Ishikawa (cell line): ENCODE measurements around the gene CAMK1G.

Experiments
- CEBPB ChIP-seq: IDR thresholded peaks from 2 replicates; pipeline ENCODE4 v1.6.1; 2012
- CREB1 ChIP-seq: IDR thresholded peaks from 2 replicates; pipeline ENCODE4 v1.6.1; 2012; ENCODE audit warnings: low read depth
- EGR1 ChIP-seq: IDR thresholded peaks from 2 replicates; pipeline ENCODE4 v1.6.1; 2012
- EP300 ChIP-seq: IDR thresholded peaks from 2 replicates; pipeline ENCODE4 v1.6.1; 2012; ENCODE audit warnings: borderline replicate concordance
- FOXM1 ChIP-seq: IDR thresholded peaks from 2 replicates; pipeline ENCODE4 v1.6.1; 2012; ENCODE audit warnings: low read depth, borderline replicate concordance
- MAX ChIP-seq: IDR thresholded peaks from 2 replicates; pipeline ENCODE4 v1.6.1; 2012
- NFIC ChIP-seq: IDR thresholded peaks from 2 replicates; pipeline ENCODE4 v1.6.1; 2012
- RAD21 ChIP-seq: IDR thresholded peaks from 2 replicates; pipeline ENCODE4 v1.6.1; 2012; ENCODE audit warnings: low read depth
- REST ChIP-seq: IDR thresholded peaks from 2 replicates; pipeline ENCODE4 v1.6.1; 2012; ENCODE audit warnings: low read depth, mild to moderate bottlenecking
- TAF1 ChIP-seq: IDR thresholded peaks from 2 replicates; pipeline ENCODE4 v1.6.1; 2012; ENCODE audit warnings: low read depth, mild to moderate bottlenecking
- TCF12 ChIP-seq: IDR thresholded peaks from 2 replicates; pipeline ENCODE4 v1.6.1; 2012; ENCODE audit warnings: low read depth
- TEAD4 ChIP-seq: IDR thresholded peaks from 2 replicates; pipeline ENCODE4 v1.6.1; 2012
- USF1 ChIP-seq: IDR thresholded peaks from 2 replicates; pipeline ENCODE4 v1.6.1; 2012
- YY1 ChIP-seq: IDR thresholded peaks from 2 replicates; pipeline ENCODE4 v1.6.1; 2012; ENCODE audit warnings: low read depth
- ZBTB7A ChIP-seq: IDR thresholded peaks from 2 replicates; pipeline ENCODE4 v1.6.1; 2012; ENCODE audit warnings: low read depth

Gene CAMK1G

GRCh38 chr1:209642816-209643215, 59.3 kb downstream of the CAMK1G start:
- TF ChIP-seq EGR1 (no peak), TEAD4 (no peak), NFIC (no peak), RAD21 (no peak), TCF12 (no peak), FOXM1 (no peak), TAF1 (no peak), YY1 (no peak), MAX (no peak), CEBPB (no peak), CREB1 (no peak)

- no peak for TF ChIP-seq REST
- no peak for TF ChIP-seq ZBTB7A
- no peak for TF ChIP-seq MAX
- TF ChIP-seq NFIC = no peak
- TF ChIP-seq EP300 = no peak
- no peak for TF ChIP-seq CREB1
Measured at GRCh38 chr1:209643285-209644020, 59.9 kb downstream of the CAMK1G start.

GRCh38 chr1:209645574-209646452, 62.3 kb downstream of the CAMK1G start:
- TF ChIP-seq USF1 (no peak), FOXM1 (no peak), TAF1 (no peak), RAD21 (no peak), NFIC (no peak), YY1 (no peak), CREB1 (no peak), TCF12 (no peak), CEBPB (no peak), EGR1 (no peak), EP300 (no peak), MAX (no peak)

- TF ChIP-seq EP300 = no peak
- TF ChIP-seq TAF1 = no peak
- no peak for TF ChIP-seq ZBTB7A
- no peak for TF ChIP-seq CREB1
- TF ChIP-seq FOXM1 = no peak
- TF ChIP-seq YY1 = no peak
- no peak for TF ChIP-seq TCF12
- TF ChIP-seq NFIC = no peak
- no peak for TF ChIP-seq EGR1
Measured at GRCh38 chr1:209646558-209646957, 63.0 kb downstream of the CAMK1G start.

GRCh38 chr1:209647156-209647555, 63.6 kb downstream of the CAMK1G start:
- TF ChIP-seq RAD21 (no peak), TAF1 (no peak), YY1 (no peak)

GRCh38 chr1:209648346-209648745, 64.8 kb downstream of the CAMK1G start:
- no peak for TF ChIP-seq CREB1

- TF ChIP-seq YY1 = no peak
- TF ChIP-seq MAX = no peak
- TF ChIP-seq TCF12 = peak; percentile 42; the same call in 1 of the 2 replicates
- TF ChIP-seq EP300 = peak; percentile 64; the same call in 1 of the 2 replicates
- no peak for TF ChIP-seq REST
- no peak for TF ChIP-seq CEBPB
- peak; percentile 81 for TF ChIP-seq NFIC
Measured at GRCh38 chr1:209648931-209649776, 65.6 kb downstream of the CAMK1G start.
